VCaP (cell line): Measurements from ENCODE around the gene RAB34.

Experiments used
- H3K27ac ChIP-seq: fragments of 450-650 bp; 2 replicates; pipeline ENCODE4 v1.5.1; 2017
- TF ChIP-seq, protein P1 (sequence below): fragments of 450-650 bp; conservative IDR thresholded peaks from 2 replicates; pipeline ENCODE4 v1.5.1; 2017; ENCODE audit warnings: mild to moderate bottlenecking, moderate library complexity

RAB34 gene

DNA sequence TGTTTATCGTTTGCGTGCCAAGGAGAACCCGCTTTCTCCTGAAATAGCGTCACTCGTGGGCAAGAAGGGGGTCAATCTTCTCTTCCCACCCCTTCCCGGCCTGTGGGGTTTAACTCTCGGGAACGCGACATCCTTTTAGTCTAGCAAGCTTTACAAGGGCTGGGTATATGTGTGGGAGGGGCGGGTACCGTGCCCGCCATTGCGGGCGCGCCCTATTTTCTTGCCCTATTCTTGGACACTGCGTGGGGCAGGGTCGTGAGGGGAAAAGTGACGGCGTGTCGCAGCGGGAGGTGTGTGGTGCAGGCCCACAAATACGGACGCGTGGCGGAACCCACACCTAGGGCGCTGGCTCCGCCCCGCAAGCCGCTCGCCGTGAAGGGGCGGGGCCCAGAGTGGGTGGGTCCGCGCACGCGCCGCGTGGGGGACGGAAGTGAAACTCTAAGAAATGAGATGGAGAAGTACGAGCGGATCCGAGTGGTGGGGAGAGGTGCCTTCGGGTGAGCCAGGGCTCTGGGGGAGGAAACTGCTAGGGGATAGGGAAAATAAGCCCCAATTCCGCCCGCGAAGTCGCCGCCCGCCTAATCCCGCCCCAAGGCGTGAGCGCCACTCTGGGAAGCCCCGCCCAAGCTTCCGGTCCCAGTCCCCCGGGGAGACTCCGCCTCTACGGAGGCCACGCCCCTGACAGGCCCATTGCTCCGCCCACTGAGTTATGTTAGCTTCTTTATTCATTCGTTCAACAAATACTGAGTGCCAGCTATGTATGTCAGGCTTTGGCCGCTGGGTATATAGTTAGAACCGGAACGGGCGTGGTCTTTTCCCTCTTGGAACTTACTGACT, 10.9 kb upstream of the RAB34 start, which contains the start of gene NEK8:
Gene NEK8 (plus strand): TSS at position 425 of the 837 bp plus-strand sequence. CDS start 26 bp downstream, at position 451.
- TF ChIP-seq, protein P1, sequence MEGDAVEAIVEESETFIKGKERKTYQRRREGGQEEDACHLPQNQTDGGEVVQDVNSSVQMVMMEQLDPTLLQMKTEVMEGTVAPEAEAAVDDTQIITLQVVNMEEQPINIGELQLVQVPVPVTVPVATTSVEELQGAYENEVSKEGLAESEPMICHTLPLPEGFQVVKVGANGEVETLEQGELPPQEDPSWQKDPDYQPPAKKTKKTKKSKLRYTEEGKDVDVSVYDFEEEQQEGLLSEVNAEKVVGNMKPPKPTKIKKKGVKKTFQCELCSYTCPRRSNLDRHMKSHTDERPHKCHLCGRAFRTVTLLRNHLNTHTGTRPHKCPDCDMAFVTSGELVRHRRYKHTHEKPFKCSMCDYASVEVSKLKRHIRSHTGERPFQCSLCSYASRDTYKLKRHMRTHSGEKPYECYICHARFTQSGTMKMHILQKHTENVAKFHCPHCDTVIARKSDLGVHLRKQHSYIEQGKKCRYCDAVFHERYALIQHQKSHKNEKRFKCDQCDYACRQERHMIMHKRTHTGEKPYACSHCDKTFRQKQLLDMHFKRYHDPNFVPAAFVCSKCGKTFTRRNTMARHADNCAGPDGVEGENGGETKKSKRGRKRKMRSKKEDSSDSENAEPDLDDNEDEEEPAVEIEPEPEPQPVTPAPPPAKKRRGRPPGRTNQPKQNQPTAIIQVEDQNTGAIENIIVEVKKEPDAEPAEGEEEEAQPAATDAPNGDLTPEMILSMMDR, result no peak
- peak within 1 kb of the TSS; percentile 100 for H3K27ac ChIP-seq

DNA sequence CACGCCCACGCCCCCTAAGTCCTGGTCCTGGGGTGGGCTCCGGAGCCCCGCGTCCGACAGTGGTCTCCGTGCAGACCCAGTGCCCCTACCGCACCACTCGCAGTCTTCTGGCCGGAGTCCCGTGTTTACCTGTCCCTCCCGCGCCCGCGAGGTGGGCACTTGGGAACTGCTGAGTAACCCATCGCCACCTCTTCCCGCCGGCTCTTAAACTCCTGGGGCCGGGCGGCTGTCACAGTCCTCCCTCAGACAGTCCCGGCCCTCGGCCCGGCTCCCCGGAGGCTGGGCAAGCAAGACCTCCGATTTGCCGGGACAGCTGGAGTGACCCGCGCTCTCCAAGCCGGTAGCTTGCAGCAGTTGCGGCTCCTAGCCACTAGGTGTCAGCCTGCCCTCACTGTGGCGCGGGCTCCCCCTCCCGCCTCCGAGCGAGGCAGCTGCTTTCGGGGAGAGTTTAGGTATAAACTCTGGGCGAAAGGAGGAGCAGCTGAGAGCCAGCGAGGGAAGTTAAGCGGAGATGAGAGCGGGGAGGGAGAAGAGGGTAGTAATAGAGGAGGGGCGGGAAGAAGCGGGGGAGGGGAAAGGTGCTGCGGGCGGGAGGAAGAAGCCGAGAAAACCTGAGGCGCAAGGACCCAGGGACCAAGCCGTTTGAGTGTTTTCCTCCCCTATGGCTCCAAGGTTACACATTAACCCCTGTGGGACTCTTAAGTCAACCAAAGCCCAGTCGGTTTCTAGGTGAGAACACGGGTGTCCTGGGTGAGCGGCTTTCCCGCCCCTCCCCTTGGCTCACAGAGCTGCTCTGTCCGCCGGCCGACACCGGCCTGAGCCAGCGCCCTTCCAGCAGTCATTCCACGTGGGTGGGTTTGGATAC, 9.2 kb upstream of the RAB34 start:
- peak overlapping the region; percentile 100 for H3K27ac ChIP-seq
- TF ChIP-seq, protein P1, result peak; percentile 100

DNA sequence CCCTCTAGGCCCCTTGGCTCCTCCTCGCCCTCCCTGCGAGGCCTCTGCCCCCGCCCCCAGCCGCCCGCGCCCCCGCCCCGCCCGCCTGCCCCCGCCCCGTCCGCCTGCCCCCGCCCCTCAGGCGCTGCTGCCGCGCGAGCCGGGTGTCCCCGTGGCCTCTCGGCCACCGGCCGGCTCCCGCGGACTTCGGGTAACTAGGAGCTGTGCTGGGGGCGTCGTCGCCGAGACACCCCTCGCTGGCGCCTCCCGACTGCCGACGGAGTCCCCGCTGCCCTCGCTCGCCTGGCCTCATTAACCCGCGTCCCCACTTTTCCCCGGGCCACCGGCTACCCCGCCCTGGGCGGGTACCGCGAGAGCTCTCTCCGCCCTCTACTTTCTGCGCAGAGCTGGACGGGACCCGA, 8.6 kb upstream of the RAB34 start, which contains the start of gene TLCD1:
Gene TLCD1 (minus strand): TSS at position 8 of the 401 bp plus-strand sequence. CDS start 136 bp downstream, outside the sequence.
- TF ChIP-seq, protein P1, result no peak
- peak within 1 kb of the TSS; percentile 100 for H3K27ac ChIP-seq

DNA sequence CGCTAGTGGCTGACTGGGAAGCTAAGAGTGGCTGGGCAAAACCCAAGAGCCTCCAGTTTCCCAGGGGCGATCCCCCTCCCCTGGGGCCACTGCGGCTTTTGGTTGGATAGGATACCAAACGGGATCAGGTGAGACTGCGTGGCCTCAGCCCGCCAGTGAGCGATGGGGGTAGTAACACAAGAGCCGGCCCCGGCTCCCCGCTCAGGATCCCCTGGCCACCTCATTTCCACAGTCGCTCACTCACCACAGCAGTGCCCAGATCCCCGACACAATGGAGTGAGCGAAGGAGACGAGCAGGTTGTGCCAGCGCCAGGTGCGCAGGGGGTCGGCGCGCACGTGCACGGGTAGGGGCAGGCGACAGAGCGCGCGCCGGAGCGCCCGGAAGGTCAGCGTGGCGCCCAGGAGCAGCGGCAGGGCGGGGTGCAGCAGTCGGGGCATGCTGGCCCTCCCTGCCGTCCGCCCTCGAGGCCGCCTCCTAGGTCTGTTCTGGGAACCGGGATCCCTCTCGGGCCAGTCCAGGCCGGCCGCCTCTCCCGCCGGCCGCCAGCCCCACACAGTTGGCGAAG, 8.1 kb upstream of the RAB34 start:
- TF ChIP-seq, protein P1, result no peak
- H3K27ac ChIP-seq, result peak overlapping the region; percentile 100

DNA sequence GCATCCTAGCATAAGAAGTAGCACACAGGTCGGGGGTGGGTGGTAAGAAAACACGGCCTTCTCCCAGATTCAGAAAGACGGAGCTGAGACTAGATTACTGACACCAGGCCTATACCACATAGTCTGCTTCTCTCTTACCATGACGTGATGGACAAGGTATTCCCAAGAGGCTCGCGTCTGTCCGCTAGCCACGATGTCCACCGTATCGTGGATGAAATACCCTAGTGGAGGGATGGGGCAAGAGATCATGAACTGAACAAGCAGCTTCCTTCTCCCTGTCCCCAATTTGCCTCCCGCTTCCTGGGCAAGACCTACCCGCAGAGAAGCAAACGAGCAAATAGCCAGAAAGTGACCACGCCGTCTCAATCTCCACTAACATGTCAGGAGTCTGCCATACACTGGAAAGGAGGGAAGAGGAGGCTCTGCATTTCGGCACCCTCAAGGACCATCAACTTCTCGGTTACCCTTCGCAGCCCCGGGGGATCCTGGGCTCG, 7.5 kb upstream of the RAB34 start:
- H3K27ac ChIP-seq, result peak overlapping the region; percentile 100
- TF ChIP-seq, protein P1, result peak; percentile 32

DNA sequence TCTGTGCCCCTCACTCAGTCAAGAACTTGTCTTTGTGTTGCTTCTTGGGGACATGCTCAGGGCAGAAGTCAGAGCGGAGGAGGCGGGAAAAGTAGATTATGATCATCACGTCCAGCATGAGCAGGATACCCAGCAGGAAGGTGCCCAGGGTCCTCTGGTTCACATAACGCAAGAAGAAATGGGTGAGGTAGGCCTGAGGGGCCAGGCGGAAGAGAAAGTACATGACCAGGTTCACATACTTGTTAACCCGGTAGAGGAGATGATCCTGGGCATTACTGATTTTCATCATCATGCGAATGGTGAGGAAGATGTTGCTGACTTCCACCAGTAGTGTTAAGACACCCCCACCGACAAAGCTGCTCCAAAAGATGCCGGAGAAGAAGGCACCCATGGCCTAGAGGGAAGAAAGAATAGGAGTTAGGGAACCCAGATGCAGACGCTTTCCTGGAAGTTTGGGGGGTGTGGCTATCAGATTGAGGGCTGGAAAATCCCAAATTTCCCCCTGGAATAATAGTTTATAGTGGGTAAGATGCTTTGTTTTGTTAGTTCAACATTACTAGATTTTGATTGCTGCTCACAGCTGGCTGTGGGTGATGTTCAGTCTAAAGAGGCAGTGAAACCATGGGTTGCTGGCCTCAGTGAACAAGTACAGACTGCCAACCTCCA, 7.0 kb upstream of the RAB34 start:
- H3K27ac ChIP-seq, result peak overlapping the region; percentile 100
- TF ChIP-seq, protein P1, result no peak

DNA sequence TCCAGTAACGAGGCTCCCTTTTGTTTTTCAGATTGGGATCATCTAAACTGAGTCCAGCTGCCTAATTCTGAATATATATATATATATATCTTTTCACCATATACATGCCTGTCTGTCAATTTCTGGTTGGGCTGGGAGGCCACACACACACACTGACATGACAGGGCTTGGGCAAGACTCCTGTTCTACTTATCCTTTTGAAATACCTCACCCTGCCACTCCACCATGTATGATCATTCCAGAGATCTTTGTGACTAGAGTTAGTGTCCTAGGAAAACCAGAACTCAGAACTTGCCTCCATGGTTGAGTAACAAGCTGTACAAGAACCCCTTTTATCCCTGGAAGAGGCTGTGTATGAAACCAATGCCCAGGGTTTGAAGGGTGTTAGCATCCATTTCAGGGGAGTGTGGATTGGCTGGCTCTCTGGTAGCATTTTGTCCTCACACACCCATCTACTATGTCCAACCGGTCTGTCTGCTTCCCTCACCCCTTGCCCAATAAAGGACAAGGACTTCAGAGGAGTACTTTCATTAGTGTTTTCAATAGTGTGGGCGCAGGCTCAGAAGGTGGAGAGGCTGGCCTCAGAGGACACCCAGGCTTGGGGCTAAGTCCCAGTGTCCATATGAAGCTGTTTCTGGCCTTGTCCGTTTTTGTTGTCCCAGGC, 6.3 kb upstream of the RAB34 start:
- peak overlapping the region; percentile 100 for H3K27ac ChIP-seq
